Measurements from ENCODE around the gene NPR2. TPM values are rescaled to one million over a fixed set of nuclear protein-coding genes. Genes with fewer than 3 reads are reported as not detected.

The NPR2 gene
- total and polyA plus RNA-seq, 2 donors (not counting 3 experiments of a cell fraction or from before 2014, with no cell fraction given) = 16.4 to 25.6 TPM

GRCh38 chr9:35766997-35767396, 24.4 kb upstream of the NPR2 start:
- H3K27ac ChIP-seq (ENCODE audit: insufficient read depth, low read depth, low read length) = no peak overlapping the region
- FAIRE-seq = no peak
- peak; percentile 2 for TF ChIP-seq JUN (IDR thresholded peaks at IDR 0.05; ENCODE audit: borderline replicate concordance, insufficient read depth, insufficient read length, low read depth)
- no peak for TF ChIP-seq CTCF (IDR thresholded peaks at IDR 0.05; ENCODE audit: extremely low read depth in 1 of 2, insufficient read depth in 1 of 2, low read depth in 1 of 2, low read length in 2 of 2)
- no peak for TF ChIP-seq MYC (IDR thresholded peaks at IDR 0.05; ENCODE audit: low read depth, low read length)
- no peak for TF ChIP-seq POLR2AphosphoS5 (IDR thresholded peaks at IDR 0.05; ENCODE audit: insufficient read depth, low read depth, low read length)
- TF ChIP-seq MAX (IDR thresholded peaks at IDR 0.05; ENCODE audit: insufficient read depth, insufficient read length) = no peak
- TF ChIP-seq EZH2 (IDR thresholded peaks at IDR 0.05; ENCODE audit: borderline replicate concordance, low read depth, low read length, severe bottlenecking) = no peak
- no peak for DNase-seq (ENCODE audit: low read depth, low spot score)
- H4K20me1 ChIP-seq (replicated peaks; ENCODE audit: control insufficient read depth, extremely low read depth, insufficient read depth, low read length) = no peaks in the 10 kb centered on the region
- H3K9ac ChIP-seq (replicated peaks; ENCODE audit: extremely low read depth, insufficient read depth, low read length) = no peak overlapping the region
- H3K9me1 ChIP-seq (replicated peaks; ENCODE audit: control insufficient read depth, extremely low read depth, insufficient read depth, low read length) = no peaks in the 10 kb centered on the region
- no TSS peak for BruUV-seq (replicated peaks)
- intact Hi-C loops (cut with micrococcal nuclease) (no loop called here), dilution Hi-C loops (cut with MboI; ENCODE audit: extremely low pct_ligation_motif_present, low sequenced_read_pairs) (no loop called here)
- H3K9me3 ChIP-seq (replicated peaks; ENCODE audit: control insufficient read depth, insufficient read depth, low read length) = no peaks in the 10 kb centered on the region
- no peaks in the 10 kb centered on the region for H3K27me3 ChIP-seq (ENCODE audit: control insufficient read depth in 2 of 2, insufficient read depth in 2 of 2, low read length in 2 of 2)
- H2AFZ ChIP-seq (ENCODE audit: low read depth, low read length) = no peak overlapping the region
- no peaks in the 10 kb centered on the region for H3K36me3 ChIP-seq (ENCODE audit: control insufficient read depth in 2 of 2, extremely low read depth in 1 of 2, insufficient read depth in 2 of 2, low read length in 2 of 2)
- H3K4me3 ChIP-seq (replicated peaks in 1 of 3; ENCODE audit: insufficient read depth in 1 of 3, low read depth in 1 of 3, low read length in 3 of 3) = no peak overlapping the region
- no peaks in the 10 kb centered on the region for H3K79me2 ChIP-seq (ENCODE audit: control insufficient read depth, insufficient read depth, low read length)
- ChIA-PET POLR2A (no interaction called here), CTCF (interaction anchor here (1.4 kb wide), 1 partner anchor 116 kb away, joined by 4 read pairs; no protein-coding TSS in a partner anchor)
- peaks cover 23% of the 10 kb centered on the region for H3K4me1 ChIP-seq (ENCODE audit: control insufficient read depth, extremely low read depth, insufficient read depth, low read length)
- no peak overlapping the region for H3K4me2 ChIP-seq (ENCODE audit: insufficient read depth, low read length)
